Osteoblast (primary cell): ENCODE data around the gene CNFN. TPM values are rescaled to one million over a fixed set of nuclear protein-coding genes. Genes with fewer than 3 reads are reported as not detected.

ENCODE experiments used
- DNase-seq: peaks from one replicate; pipeline ENCODE4 v3.0.0; 2011; ENCODE audit warnings: low spot score, mixed read lengths; ENCODE audit not compliant: insufficient read length; ENCODE audit errors: missing footprints
- H2AFZ ChIP-seq: 2 replicates; pipeline ENCODE4 v1.6.0; 2011; ENCODE audit warnings: mild to moderate bottlenecking, low read length
- H3K27ac ChIP-seq: 2 replicates; pipeline ENCODE4 v1.5.1; 2011; ENCODE audit warnings: mild to moderate bottlenecking, low read depth, low read length, moderate library complexity
- H3K27me3 ChIP-seq: 2 replicates; pipeline ENCODE4 v1.6.0; 2012; ENCODE audit warnings: mild to moderate bottlenecking, control low read depth, inconsistent platforms, low read length, moderate library complexity; ENCODE audit not compliant: insufficient read depth
- H3K36me3 ChIP-seq: 2 replicates; pipeline ENCODE4 v1.5.1; 2011; ENCODE audit warnings: mild to moderate bottlenecking, low read length, control low read depth, moderate library complexity; ENCODE audit not compliant: insufficient read depth
- H3K4me1 ChIP-seq: 2 replicates; pipeline ENCODE4 v1.5.1; 2011; ENCODE audit warnings: mild to moderate bottlenecking, low read length, control low read depth, moderate library complexity; ENCODE audit not compliant: insufficient read depth
- H3K4me2 ChIP-seq: 2 replicates; pipeline ENCODE4 v1.6.0; 2011; ENCODE audit warnings: mild to moderate bottlenecking, low read length; ENCODE audit not compliant: insufficient read depth
- H3K4me3 ChIP-seq: fragments of 200-600 bp; sonication (generic); 3 replicates; pipeline ENCODE4 v1.5.1; 2012; ENCODE audit warnings: mild to moderate bottlenecking, low read length, inconsistent platforms; ENCODE audit not compliant: insufficient read depth
- H3K79me2 ChIP-seq: 2 replicates; pipeline ENCODE4 v1.6.0; 2012; ENCODE audit warnings: mild to moderate bottlenecking, low read length, control low read depth, inconsistent platforms; ENCODE audit not compliant: insufficient read depth
- H3K9me3 ChIP-seq: 2 replicates; pipeline ENCODE4 v1.5.1; 2011; ENCODE audit warnings: low read depth, low read length, control low read depth
- H4K20me1 ChIP-seq: 2 replicates; pipeline ENCODE4 v1.6.0; 2012; ENCODE audit warnings: mild to moderate bottlenecking, low read length, control low read depth; ENCODE audit not compliant: insufficient read depth
- CTCF ChIP-seq: IDR thresholded peaks from 2 replicates; pipeline ENCODE4 v1.5.1; 2011; ENCODE audit warnings: mild to moderate bottlenecking, low read depth, low read length, moderate library complexity; ENCODE audit errors: extremely low read depth
- total RNA-seq: library from RNA; depleted of rRNA; stranded (reverse); fragments of >200 nt; gene quantifications from 2 replicates; pipeline ENCODE4 v1.2.3, GENCODE V29; 2012

CNFN gene
- total RNA-seq, 1 donor = not detected

GRCh38 chr19:42368765-42369164 is 21.3 kb downstream of the CNFN start:
- Histone ChIP-seq H4K20me1 (no peaks in the 10 kb centered on the region), H3K4me3 (no peak overlapping the region), H3K9me3 (no peaks in the 10 kb centered on the region), H3K36me3 (peaks cover 9% of the 10 kb centered on the region), H3K27ac (no peak overlapping the region), H3K79me2 (no peaks in the 10 kb centered on the region), H3K27me3 (no peaks in the 10 kb centered on the region), H2AFZ (no peak overlapping the region), H3K4me1 (no peaks in the 10 kb centered on the region), H3K4me2 (no peak overlapping the region)
- no peak for DNase-seq
- TF ChIP-seq CTCF = no peak

GRCh38 chr19:42368360-42368759 is 21.7 kb downstream of the CNFN start:
- H3K9me3 ChIP-seq = no peaks in the 10 kb centered on the region
- no peak for DNase-seq

GRCh38 chr19:42367929-42368328 is 22.2 kb downstream of the CNFN start:
- TF ChIP-seq CTCF = no peak
- DNase-seq = no peak
- no peak overlapping the region for H3K4me2 ChIP-seq
- H3K36me3 ChIP-seq = peaks cover 15% of the 10 kb centered on the region
- no peaks in the 10 kb centered on the region for H3K9me3 ChIP-seq
- no peaks in the 10 kb centered on the region for H3K79me2 ChIP-seq
- H4K20me1 ChIP-seq = no peaks in the 10 kb centered on the region
- H3K27ac ChIP-seq = no peak overlapping the region
- no peak overlapping the region for H3K4me3 ChIP-seq
- no peaks in the 10 kb centered on the region for H3K27me3 ChIP-seq
- no peaks in the 10 kb centered on the region for H3K4me1 ChIP-seq
- no peak overlapping the region for H2AFZ ChIP-seq

More at GRCh38 chr19:42368360-42368759, 21.7 kb downstream of the CNFN start:
- no peak for TF ChIP-seq CTCF
- Histone ChIP-seq H3K4me1 (no peaks in the 10 kb centered on the region), H3K79me2 (no peaks in the 10 kb centered on the region), H4K20me1 (no peaks in the 10 kb centered on the region), H3K36me3 (peaks cover 13% of the 10 kb centered on the region), H2AFZ (no peak overlapping the region), H3K4me2 (no peak overlapping the region), H3K27me3 (no peaks in the 10 kb centered on the region), H3K4me3 (no peak overlapping the region), H3K27ac (no peak overlapping the region)

GRCh38 chr19:42366673-42367072 is 23.4 kb downstream of the CNFN start:
- no peak for DNase-seq
- H3K4me3 ChIP-seq = no peak overlapping the region
- no peaks in the 10 kb centered on the region for H3K9me3 ChIP-seq

More at GRCh38 chr19:42366673-42367072, 23.4 kb downstream of the CNFN start:
- Histone ChIP-seq H2AFZ (no peak overlapping the region), H3K79me2 (no peaks in the 10 kb centered on the region), H3K4me2 (no peak overlapping the region), H3K4me1 (no peaks in the 10 kb centered on the region), H4K20me1 (no peaks in the 10 kb centered on the region), H3K36me3 (peaks cover 15% of the 10 kb centered on the region), H3K27me3 (no peaks in the 10 kb centered on the region), H3K27ac (no peak overlapping the region)
- no peak for TF ChIP-seq CTCF
